NCI-H1930 (cell line): ENCODE data around the gene FOXP3.

Experiments used
- DNase-seq, 2 experiments: peaks; one replicate each; lab custom pipeline; 2025; lab: John Stamatoyannopoulos, UW

FOXP3 gene

GRCh38 chrX:49249616-49250015 is 14.9 kb downstream of the FOXP3 start:
- no peak for DNase-seq

- DNase-seq: no peak
These were observed 15.4 kb downstream of the FOXP3 start for GRCh38 chrX:49249071-49249470.

GRCh38 chrX:49247916-49248811 is 16.3 kb downstream of the FOXP3 start:
- no peak for DNase-seq

GRCh38 chrX:49247346-49247745 is 17.2 kb downstream of the FOXP3 start:
- DNase-seq: no peak

- DNase-seq: no peak
These were observed 18.0 kb downstream of the FOXP3 start for GRCh38 chrX:49246541-49246940.

GRCh38 chrX:49244207-49244606 is 20.3 kb downstream of the FOXP3 start:
- no peak for DNase-seq

- DNase-seq: no peak
These were observed 21.3 kb downstream of the FOXP3 start for GRCh38 chrX:49243166-49243565.

GRCh38 chrX:49242545-49243066 is 21.9 kb downstream of the FOXP3 start:
- no peak for DNase-seq

- no peak for DNase-seq
These were observed 25.8 kb downstream of the FOXP3 start for GRCh38 chrX:49238735-49239134.

GRCh38 chrX:49237060-49237459 is 27.4 kb downstream of the FOXP3 start:
- DNase-seq: no peak

- DNase-seq: no peak
These were observed 30.5 kb downstream of the FOXP3 start for GRCh38 chrX:49233887-49234555.

- DNase-seq: no peak
These were observed 31.3 kb downstream of the FOXP3 start, which contains the start of gene CACNA1F for GRCh38 chrX:49233176-49233575. TSS of gene CACNA1F (minus strand) at chrX:49233340. CDS start at chrX:49233309, 31 bp downstream.

GRCh38 chrX:49232525-49232924 is 32.0 kb downstream of the FOXP3 start:
- DNase-seq: no peak

GRCh38 chrX:49231333-49232000 is 33.0 kb downstream of the FOXP3 start:
- no peak for DNase-seq

GRCh38 chrX:49230500-49231232 is 33.8 kb downstream of the FOXP3 start:
- DNase-seq: peak; percentile 11 to 35

GRCh38 chrX:49228185-49228584 is 36.3 kb downstream of the FOXP3 start:
- DNase-seq: no peak

GRCh38 chrX:49227726-49228125 is 36.8 kb downstream of the FOXP3 start:
- no peak for DNase-seq

- DNase-seq: no peak
These were observed 37.6 kb downstream of the FOXP3 start for GRCh38 chrX:49226946-49227345.

- no peak for DNase-seq
These were observed 38.7 kb downstream of the FOXP3 start for GRCh38 chrX:49225858-49226257.

GRCh38 chrX:49221868-49222267 is 42.6 kb downstream of the FOXP3 start:
- no peak for DNase-seq

- no peak for DNase-seq
These were observed 44.4 kb downstream of the FOXP3 start for GRCh38 chrX:49220100-49220499.
